Endodermal cell (in vitro differentiated cells): ENCODE data around the gene ATF4. TPM values are rescaled to one million over a fixed set of nuclear protein-coding genes. Genes with fewer than 3 reads are reported as not detected.
A peak's percentile ranks its signal among the peaks of the same experiment; 100 is the strongest.

Experiments used
- DNase-seq: peaks from one replicate; pipeline ENCODE4 v3.0.0-alpha.2; 2017
- H3K27ac ChIP-seq: 2 replicates; pipeline ENCODE4 v1.5.1; 2013; ENCODE audit warnings: mild to moderate bottlenecking, low read depth, low read length, moderate library complexity
- H3K27me3 ChIP-seq: 2 replicates; pipeline ENCODE4 v1.6.1; 2013; ENCODE audit warnings: mild to moderate bottlenecking, low read length, moderate library complexity; ENCODE audit not compliant: insufficient read depth, control insufficient read depth, poor library complexity, severe bottlenecking
- H3K36me3 ChIP-seq: 2 replicates; pipeline ENCODE4 v1.7.0; 2013; ENCODE audit warnings: mild to moderate bottlenecking, low read length, moderate library complexity; ENCODE audit not compliant: control insufficient read depth, insufficient read depth
- H3K4me1 ChIP-seq: one replicate; pipeline ENCODE4 v1.7.0; 2013; ENCODE audit warnings: low read length; ENCODE audit not compliant: control insufficient read depth, insufficient read depth
- H3K4me3 ChIP-seq: 2 replicates; pipeline ENCODE4 v1.5.1; 2013; ENCODE audit warnings: mild to moderate bottlenecking, low read length, moderate library complexity
- H3K9ac ChIP-seq: 2 replicates; pipeline ENCODE4 v1.6.1; 2013; ENCODE audit warnings: mild to moderate bottlenecking, low read length, moderate library complexity; ENCODE audit not compliant: poor library complexity, severe bottlenecking; ENCODE audit errors: extremely low read depth
- H3K9me3 ChIP-seq: 2 replicates; pipeline ENCODE4 v1.6.1; 2013; ENCODE audit warnings: mild to moderate bottlenecking, low read length, moderate library complexity; ENCODE audit not compliant: control insufficient read depth
- H3K27ac Mint-ChIP-seq: 2 replicates; pipeline ENCODE4 v1.8.0; 2020; ENCODE audit warnings: mixed read lengths
- H3K27me3 Mint-ChIP-seq: 2 replicates; pipeline ENCODE4 v1.8.0; 2021; ENCODE audit warnings: mild to moderate bottlenecking, mixed read lengths; ENCODE audit not compliant: insufficient read depth
- H3K36me3 Mint-ChIP-seq: 2 replicates; pipeline ENCODE4 v1.8.0; 2020; ENCODE audit warnings: low read depth, mixed read lengths
- H3K4me1 Mint-ChIP-seq: 2 replicates; pipeline ENCODE4 v1.8.0; 2020; ENCODE audit warnings: mixed read lengths
- H3K4me3 Mint-ChIP-seq: 2 replicates; pipeline ENCODE4 v1.8.0; 2020; ENCODE audit warnings: mild to moderate bottlenecking, moderate library complexity, mixed read lengths
- H3K9me3 Mint-ChIP-seq: 2 replicates; pipeline ENCODE4 v1.8.0; 2020; ENCODE audit warnings: mild to moderate bottlenecking, mixed read lengths
- WGBS, 2 experiments: methylation state at CpG; one replicate each; pipeline versions ENCODE4 v1.1.5 to v1.1.7; 2013; ENCODE audit warnings: missing lambda C conversion rate in 2 of 2, mixed read lengths in 1 of 2; ENCODE audit not compliant: insufficient coverage in 1 of 2, insufficient read length in 1 of 2; 5-methylcytosine and 5-hydroxymethylcytosine counted together
- total RNA-seq, 2 donors: library from RNA; stranded (reverse); fragmentation: NEBNext Ultra II Directional in 1 of 2; extraction: Animal tissue kit (Norgen Biotek cat#: 25700) in 1 of 2; gene quantifications; 2 replicates in 1 of 2; 3 replicates in 1 of 2; pipeline ENCODE4 v1.2.1, GENCODE V29; 2021
- TF ChIP-seq, protein P1 (sequence below): fragments of 200-600 bp; sonication (generic); conservative IDR thresholded peaks from 2 replicates; pipeline ENCODE4 v1.5.0; 2021; ENCODE audit warnings: antibody characterized with exemption, mild to moderate bottlenecking

ATF4 gene
- total RNA-seq, 2 donors from 2014 or later: 335 to 341 TPM

DNA sequence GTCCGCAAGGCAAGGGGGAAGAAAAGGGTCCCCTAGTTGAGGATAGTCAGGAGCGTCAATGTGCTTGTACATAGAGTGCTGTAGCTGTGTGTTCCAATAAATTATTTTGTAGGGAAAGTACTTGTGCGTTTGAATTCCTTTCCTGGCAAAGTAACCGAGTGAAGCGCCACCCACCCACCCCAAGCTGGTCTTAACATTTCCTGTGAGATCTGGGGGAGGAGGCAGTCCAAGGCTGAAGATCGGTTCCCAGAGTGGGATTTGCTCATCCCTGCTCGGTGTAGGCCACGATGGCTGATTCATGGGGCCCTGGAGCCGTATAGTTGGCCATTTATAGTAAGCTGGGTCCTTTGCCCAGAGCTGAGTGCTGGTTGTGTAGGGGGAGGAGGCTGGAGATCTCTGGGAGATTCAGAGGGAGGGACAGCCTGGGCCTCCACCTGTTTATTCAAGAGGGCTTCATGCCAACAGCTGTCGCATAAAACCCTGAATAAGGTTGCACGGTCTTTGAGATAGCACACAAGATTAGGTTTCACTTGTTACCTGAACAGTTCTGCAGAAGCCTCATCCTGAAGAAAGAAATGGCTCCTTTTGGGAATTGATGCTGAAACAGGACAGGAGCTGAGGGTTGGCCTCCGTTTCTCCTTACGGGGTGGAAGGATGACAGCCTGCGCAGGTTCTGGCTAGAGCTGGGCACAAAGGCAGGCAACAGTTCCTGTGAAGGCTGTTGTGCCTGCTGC is 2.4 kb downstream of the ATF4 start:
- Mint-ChIP-seq H3K9me3 (no peaks in the 10 kb centered on the region), H3K4me1 (peaks cover 30% of the 10 kb centered on the region), H3K27ac (peak overlapping the region; percentile 100), H3K27me3 (no peaks in the 10 kb centered on the region), H3K4me3 (peak overlapping the region; percentile 95), H3K36me3 (peaks cover 50% of the 10 kb centered on the region)
- Histone ChIP-seq H3K36me3 (peaks cover 41% of the 10 kb centered on the region), H3K9me3 (no peaks in the 10 kb centered on the region), H3K4me3 (peak overlapping the region; percentile 97), H3K4me1 (no peaks in the 10 kb centered on the region), H3K27ac (no peak overlapping the region), H3K27me3 (no peaks in the 10 kb centered on the region), H3K9ac (peak overlapping the region; percentile 99)
- no peak for DNase-seq
- WGBS, 2 experiments: 85 to 89% methylated on average over 11 to 14 of the region's 14 CpGs
- TF ChIP-seq, protein P1, sequence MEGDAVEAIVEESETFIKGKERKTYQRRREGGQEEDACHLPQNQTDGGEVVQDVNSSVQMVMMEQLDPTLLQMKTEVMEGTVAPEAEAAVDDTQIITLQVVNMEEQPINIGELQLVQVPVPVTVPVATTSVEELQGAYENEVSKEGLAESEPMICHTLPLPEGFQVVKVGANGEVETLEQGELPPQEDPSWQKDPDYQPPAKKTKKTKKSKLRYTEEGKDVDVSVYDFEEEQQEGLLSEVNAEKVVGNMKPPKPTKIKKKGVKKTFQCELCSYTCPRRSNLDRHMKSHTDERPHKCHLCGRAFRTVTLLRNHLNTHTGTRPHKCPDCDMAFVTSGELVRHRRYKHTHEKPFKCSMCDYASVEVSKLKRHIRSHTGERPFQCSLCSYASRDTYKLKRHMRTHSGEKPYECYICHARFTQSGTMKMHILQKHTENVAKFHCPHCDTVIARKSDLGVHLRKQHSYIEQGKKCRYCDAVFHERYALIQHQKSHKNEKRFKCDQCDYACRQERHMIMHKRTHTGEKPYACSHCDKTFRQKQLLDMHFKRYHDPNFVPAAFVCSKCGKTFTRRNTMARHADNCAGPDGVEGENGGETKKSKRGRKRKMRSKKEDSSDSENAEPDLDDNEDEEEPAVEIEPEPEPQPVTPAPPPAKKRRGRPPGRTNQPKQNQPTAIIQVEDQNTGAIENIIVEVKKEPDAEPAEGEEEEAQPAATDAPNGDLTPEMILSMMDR: no peak

DNA sequence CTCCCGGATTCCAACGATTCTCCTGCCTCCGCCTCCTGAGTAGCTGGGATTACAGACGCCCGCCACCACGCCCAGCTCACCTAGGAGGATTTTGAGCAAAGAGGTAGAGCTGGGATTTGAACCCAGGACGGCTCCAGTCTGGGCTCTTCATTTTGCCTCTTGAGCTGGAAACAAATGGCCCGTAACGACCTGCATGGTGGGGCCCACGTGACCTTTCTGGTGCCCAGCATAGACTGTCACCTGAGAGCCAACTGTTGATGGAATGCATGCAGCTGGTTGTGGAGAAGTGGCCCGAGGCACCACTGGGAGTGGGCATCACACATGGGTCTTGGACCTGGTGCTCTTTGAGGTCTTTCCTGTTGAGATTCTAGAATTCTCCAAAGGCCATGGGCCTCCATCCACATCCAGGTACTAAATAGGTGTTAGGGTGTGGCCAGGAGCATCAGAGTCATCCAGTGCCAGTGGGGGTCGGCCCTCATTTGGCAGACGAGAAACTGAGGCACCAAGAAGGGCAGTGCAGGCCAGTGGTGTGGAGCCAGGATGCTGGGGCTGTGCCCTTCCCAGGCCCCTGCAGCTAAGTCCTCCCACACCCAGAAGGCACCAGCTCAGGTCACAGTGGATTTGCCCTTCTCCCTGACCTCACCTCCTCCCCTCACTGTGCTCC is 3.9 kb downstream of the ATF4 start:
- no peaks in the 10 kb centered on the region for H3K27me3 Mint-ChIP-seq
- H3K9ac ChIP-seq: no peak overlapping the region

DNA sequence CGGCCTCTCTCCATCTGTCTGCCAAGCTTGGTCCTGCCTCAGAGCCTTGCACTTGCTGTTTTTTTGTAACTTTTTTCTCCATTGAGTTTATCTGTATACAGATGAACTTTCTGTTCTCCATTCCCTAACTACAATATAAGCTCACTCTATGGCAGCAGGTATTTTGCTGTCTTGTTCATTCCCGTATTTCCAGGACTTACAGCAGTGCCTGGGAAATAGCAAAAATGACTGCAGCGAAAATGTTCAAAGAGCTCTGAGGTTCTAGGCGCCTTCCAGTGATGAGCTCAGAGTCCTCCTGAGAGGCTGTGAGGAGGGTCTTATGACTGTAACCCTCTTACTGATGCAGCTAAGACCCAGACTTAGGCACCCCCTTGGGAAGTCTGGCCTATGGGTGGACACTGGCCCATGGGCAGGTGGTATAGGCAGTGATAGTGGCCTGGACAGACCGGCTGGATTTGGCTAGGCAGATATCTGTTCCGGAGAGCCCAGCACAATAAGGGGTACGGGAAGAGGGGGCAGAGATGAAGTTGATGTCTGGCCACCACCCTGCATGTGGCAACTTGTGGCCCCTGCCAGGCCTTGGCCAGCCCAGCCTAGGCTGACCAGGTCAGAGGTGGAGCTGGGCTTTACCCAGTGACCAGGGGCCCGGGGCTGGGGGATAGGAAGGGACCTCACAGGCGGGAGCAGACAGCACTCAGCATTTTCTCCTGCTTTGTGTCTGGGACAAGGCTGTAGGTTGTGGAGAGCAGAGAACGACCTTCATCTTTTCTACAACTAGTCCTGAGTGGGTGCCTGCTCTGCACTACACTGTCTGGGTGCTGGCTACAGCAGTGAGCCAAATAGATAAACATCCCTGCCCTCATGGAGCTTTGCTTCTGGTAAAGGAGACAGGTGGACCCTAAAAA is 4.6 kb downstream of the ATF4 start:
- no peak overlapping the region for H3K9ac ChIP-seq
- no peaks in the 10 kb centered on the region for H3K9me3 ChIP-seq
- H3K4me3 Mint-ChIP-seq: no peak overlapping the region
- no peak overlapping the region for H3K4me3 ChIP-seq
- TF ChIP-seq, protein P1: no peak
- no peaks in the 10 kb centered on the region for H3K4me1 ChIP-seq
- H3K27me3 ChIP-seq: no peaks in the 10 kb centered on the region
- peaks cover 58% of the 10 kb centered on the region for H3K36me3 ChIP-seq
- no peak overlapping the region for H3K27ac ChIP-seq
- no peaks in the 10 kb centered on the region for H3K27me3 Mint-ChIP-seq
- H3K9me3 Mint-ChIP-seq: no peaks in the 10 kb centered on the region
- DNase-seq: no peak
- peaks cover 37% of the 10 kb centered on the region for H3K4me1 Mint-ChIP-seq
- peaks cover 65% of the 10 kb centered on the region for H3K36me3 Mint-ChIP-seq
- 95 to 100% methylated on average over 4 to 10 of the region's 10 CpGs for WGBS, 2 experiments
- peak overlapping the region; percentile 85 for H3K27ac Mint-ChIP-seq

More for the DNA sequence above, 3.9 kb downstream of the ATF4 start:
- WGBS, 2 experiments: 94 to 95% methylated on average over 10 to 13 of the region's 13 CpGs
- TF ChIP-seq, protein P1: no peak
- H3K27ac ChIP-seq: no peak overlapping the region
- H3K9me3 ChIP-seq: no peaks in the 10 kb centered on the region
- Mint-ChIP-seq H3K4me3 (no peak overlapping the region), H3K9me3 (no peaks in the 10 kb centered on the region), H3K4me1 (peaks cover 31% of the 10 kb centered on the region), H3K36me3 (peaks cover 59% of the 10 kb centered on the region), H3K27ac (no peak overlapping the region)
- no peak overlapping the region for H3K4me3 ChIP-seq
- no peaks in the 10 kb centered on the region for H3K4me1 ChIP-seq
- H3K27me3 ChIP-seq: no peaks in the 10 kb centered on the region
- peaks cover 50% of the 10 kb centered on the region for H3K36me3 ChIP-seq
- no peak for DNase-seq
